ENCODE results near the gene NFXL1. TPM values are rescaled to one million over a fixed set of nuclear protein-coding genes. Genes with fewer than 3 reads are reported as not detected.

Gene NFXL1
- 19.3 and 32.5 TPM in 2 replicates for total RNA-seq (ENCODE audit: low replicate concordance)
- long read RNA-seq, transcript NFXL1-202 (23 exons, 3,728 nt) = major isoform, 7 of 44 reads
- long read RNA-seq, partial matches to known transcripts = 27 of 44 reads
- long read RNA-seq, other reads (novel, unspliced or antisense) = 6 of 44 reads

DNA sequence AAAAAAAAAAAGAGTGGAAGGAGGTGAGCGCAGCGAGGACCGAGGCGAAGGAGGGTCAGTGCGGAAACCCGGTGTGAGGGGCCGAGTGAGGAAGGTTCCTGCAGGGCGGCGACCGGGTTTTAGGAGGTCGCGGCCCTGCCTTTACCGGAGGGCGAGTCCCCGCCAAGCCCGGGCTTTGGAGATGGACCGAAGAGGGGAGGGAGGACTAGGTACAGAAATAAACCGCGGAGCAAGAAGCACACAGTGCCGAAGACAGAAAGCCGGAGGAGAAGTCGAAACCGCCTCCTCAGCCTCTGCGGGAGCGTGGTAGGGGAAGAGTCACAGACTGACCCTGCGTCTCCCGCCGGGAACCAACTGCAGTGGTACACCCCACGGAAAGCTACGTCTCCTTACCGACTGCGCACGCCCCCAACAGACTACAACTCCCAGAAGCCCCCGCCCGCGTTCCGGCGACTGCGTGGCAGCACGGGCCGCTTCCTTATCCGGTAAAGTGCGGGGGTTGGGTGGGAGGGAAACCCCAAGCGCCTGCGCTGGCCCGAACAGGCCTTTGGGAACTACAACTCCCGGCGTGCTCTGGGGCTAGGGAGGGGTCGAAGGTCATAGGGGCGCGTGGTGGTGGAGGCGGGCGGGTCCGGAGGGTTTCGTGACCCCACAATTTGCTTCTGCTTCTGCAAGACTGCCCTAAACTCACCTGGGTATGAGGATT, at the start of gene NFXL1:
Gene NFXL1, minus strand, starts transcription at position 364 of the 706 bp plus-strand sequence. CDS start 380 bp downstream, outside the sequence.
- TF ChIP-seq CTCF (conservative IDR thresholded peaks at IDR 0.05) = no peak
- peak; percentile 96 for DNase-seq (ENCODE audit: extremely low spot score, unreplicated experiment)
- Mint-ChIP-seq H3K4me3 (peak within 1 kb of the TSS; percentile 93), H3K36me3 (peaks cover 20% of the 10 kb centered on the region), H3K9me3 (no peaks in the 10 kb centered on the region), H3K4me1 (ENCODE audit: unreplicated experiment) (peaks cover 33% of the 10 kb centered on the region), H3K27ac (peak within 1 kb of the TSS; percentile 89), H3K27me3 (no peaks in the 10 kb centered on the region)

- Mint-ChIP-seq H3K4me1 (ENCODE audit: unreplicated experiment) (no peaks in the 10 kb centered on the region), H3K27ac (no peak overlapping the region), H3K4me3 (no peak overlapping the region), H3K36me3 (no peaks in the 10 kb centered on the region), H3K27me3 (no peaks in the 10 kb centered on the region), H3K9me3 (no peaks in the 10 kb centered on the region)
- no peak for DNase-seq (ENCODE audit: extremely low spot score, unreplicated experiment)
- no peak for TF ChIP-seq CTCF (conservative IDR thresholded peaks at IDR 0.05)
Measured at GRCh38 chr4:47954677-47955076, 40.3 kb upstream of the NFXL1 start.

DNA sequence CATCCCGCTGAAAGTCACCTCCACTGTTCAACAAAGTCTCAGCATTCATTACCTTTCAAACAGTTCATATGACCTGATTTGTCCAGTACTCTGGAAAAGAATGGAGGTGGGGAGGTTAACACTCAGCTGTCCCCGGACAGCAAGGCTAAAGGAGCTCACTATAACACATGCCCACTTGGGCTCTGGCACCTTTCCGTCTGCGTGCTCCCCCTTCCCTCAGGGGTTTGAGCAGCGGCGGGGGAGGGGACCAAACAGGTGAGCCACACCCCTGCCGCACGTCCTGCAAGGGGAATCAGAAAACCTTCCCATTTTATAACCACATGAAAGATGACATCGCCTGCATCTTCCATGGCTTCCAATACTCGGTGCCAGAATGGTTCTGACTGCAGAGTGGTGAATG, 39.9 kb upstream of the NFXL1 start:
- H3K27ac Mint-ChIP-seq = no peak overlapping the region
- no peaks in the 10 kb centered on the region for H3K9me3 Mint-ChIP-seq
- DNase-seq (ENCODE audit: extremely low spot score, unreplicated experiment) = no peak
- no peak for TF ChIP-seq CTCF (conservative IDR thresholded peaks at IDR 0.05)
- no peaks in the 10 kb centered on the region for H3K27me3 Mint-ChIP-seq
- no peaks in the 10 kb centered on the region for H3K4me1 Mint-ChIP-seq (ENCODE audit: unreplicated experiment)
- H3K4me3 Mint-ChIP-seq = no peak overlapping the region
- no peaks in the 10 kb centered on the region for H3K36me3 Mint-ChIP-seq

- Mint-ChIP-seq H3K9me3 (peaks cover 4% of the 10 kb centered on the region), H3K27ac (no peak overlapping the region), H3K27me3 (no peaks in the 10 kb centered on the region), H3K4me3 (no peak overlapping the region), H3K36me3 (no peaks in the 10 kb centered on the region), H3K4me1 (ENCODE audit: unreplicated experiment) (no peaks in the 10 kb centered on the region)
- no peak for DNase-seq (ENCODE audit: extremely low spot score, unreplicated experiment)
- TF ChIP-seq CTCF (conservative IDR thresholded peaks at IDR 0.05) = peak; percentile 37
Measured at GRCh38 chr4:47945930-47946726, 31.7 kb upstream of the NFXL1 start.

DNA sequence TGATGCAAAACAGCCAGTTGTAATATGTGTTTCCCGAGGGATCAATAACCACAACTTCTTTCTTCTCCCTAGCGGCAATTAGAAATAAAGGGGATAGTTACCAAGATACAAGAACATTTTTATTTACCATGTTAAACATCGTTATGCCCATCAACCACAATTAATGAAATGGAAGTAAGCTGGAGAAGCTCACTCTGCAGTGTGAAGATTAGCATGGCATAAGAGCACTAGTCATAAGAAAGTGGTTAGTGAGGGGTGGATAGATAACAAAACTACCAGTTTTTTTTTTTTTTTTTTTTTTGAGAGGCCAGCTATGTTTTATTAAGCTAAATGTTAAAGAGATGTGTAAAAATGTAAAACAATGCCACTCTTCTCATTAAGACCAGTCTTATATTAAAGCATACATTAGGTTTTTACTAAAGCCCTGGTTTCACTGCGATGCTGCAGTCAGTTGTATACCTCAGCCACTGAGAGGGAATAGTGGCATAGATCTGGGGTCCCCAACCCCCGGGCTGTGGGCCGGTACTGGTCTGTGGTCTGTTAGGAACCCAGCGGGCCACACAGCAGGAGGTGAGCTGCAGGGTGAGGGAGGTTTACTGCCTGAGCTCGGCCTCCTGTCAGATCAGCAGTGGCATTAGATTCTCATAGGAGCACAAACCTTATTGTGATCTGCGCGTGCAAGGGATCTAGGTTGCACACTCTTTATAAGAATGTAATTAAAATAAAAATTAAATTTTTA, 27.9 kb upstream of the NFXL1 start:
- H3K4me3 Mint-ChIP-seq = no peak overlapping the region
- H3K27me3 Mint-ChIP-seq = no peaks in the 10 kb centered on the region
- no peak for DNase-seq (ENCODE audit: extremely low spot score, unreplicated experiment)
- no peak for TF ChIP-seq CTCF (conservative IDR thresholded peaks at IDR 0.05)
- H3K36me3 Mint-ChIP-seq = no peaks in the 10 kb centered on the region
- H3K27ac Mint-ChIP-seq = no peak overlapping the region
- H3K4me1 Mint-ChIP-seq (ENCODE audit: unreplicated experiment) = no peaks in the 10 kb centered on the region
- H3K9me3 Mint-ChIP-seq = peaks cover 4% of the 10 kb centered on the region
